Kidney epithelial cell (primary cell): ENCODE measurements around the gene NSD2. TPM values are rescaled to one million over a fixed set of nuclear protein-coding genes. Genes with fewer than 3 reads are reported as not detected.
A peak's percentile ranks its signal among the peaks of the same experiment; 100 is the strongest.

Experiments used
- DNase-seq: peaks from one replicate; pipeline ENCODE4 v3.0.0-alpha.2; 2010; ENCODE audit warnings: low read depth
- H3K27me3 ChIP-seq: 2 replicates; pipeline ENCODE4 v1.6.0; 2011; ENCODE audit warnings: low read length; ENCODE audit not compliant: control insufficient read depth, insufficient read depth
- H3K36me3 ChIP-seq: 2 replicates; pipeline ENCODE4 v1.5.1; 2011; ENCODE audit warnings: low read length; ENCODE audit not compliant: control insufficient read depth, insufficient read depth
- H3K4me3 ChIP-seq: 2 replicates; pipeline ENCODE4 v1.5.1; 2011; ENCODE audit warnings: low read depth, mild to moderate bottlenecking, control low read depth, low read length
- CTCF ChIP-seq: IDR thresholded peaks from 2 replicates; pipeline ENCODE4 v1.5.1; 2011; ENCODE audit warnings: mild to moderate bottlenecking, moderate library complexity, low read length, control low read depth, inconsistent platforms; ENCODE audit not compliant: insufficient read depth, poor library complexity, severe bottlenecking
- total RNA-seq: library from RNA; depleted of rRNA; stranded (reverse); fragments of >200 nt; gene quantifications from 2 replicates; pipeline ENCODE4 v1.2.3, GENCODE V29; 2015

Gene NSD2
- total RNA-seq, 1 donor from 2014 or later, result 68.5 TPM

- peak overlapping the region; percentile 93 for H3K4me3 ChIP-seq
- H3K27me3 ChIP-seq, result no peaks in the 10 kb centered on the region
- no peak for TF ChIP-seq CTCF
- DNase-seq, result no peak
- H3K36me3 ChIP-seq, result no peaks in the 10 kb centered on the region
These were observed 135.9 kb downstream of the NSD2 start for GRCh38 chr4:2006956-2007653.

GRCh38 chr4:2007804-2008670 lies 136.8 kb downstream of the NSD2 start:
- Histone ChIP-seq H3K4me3 (peak overlapping the region; percentile 93), H3K27me3 (no peaks in the 10 kb centered on the region), H3K36me3 (no peaks in the 10 kb centered on the region)
- no peak for DNase-seq
- no peak for TF ChIP-seq CTCF

GRCh38 chr4:2008671-2008920 lies 137.4 kb downstream of the NSD2 start:
- TF ChIP-seq CTCF, result no peak
- H3K4me3 ChIP-seq, result peak overlapping the region; percentile 93
- DNase-seq, result no peak
- no peaks in the 10 kb centered on the region for H3K36me3 ChIP-seq
- H3K27me3 ChIP-seq, result no peaks in the 10 kb centered on the region

GRCh38 chr4:2008921-2009650 lies 137.9 kb downstream of the NSD2 start, which contains the start of gene NELFA:
Gene NELFA (minus strand): TSS chr4:2008974. CDS start chr4:2008959, 15 bp downstream.
- peak; percentile 30 for TF ChIP-seq CTCF
- H3K4me3 ChIP-seq, result peak within 1 kb of the TSS; percentile 93
- peak; percentile 64 for DNase-seq
- H3K27me3 ChIP-seq, result no peaks in the 10 kb centered on the region
- no peaks in the 10 kb centered on the region for H3K36me3 ChIP-seq

- peak overlapping the region; percentile 93 for H3K4me3 ChIP-seq
- TF ChIP-seq CTCF, result peak; percentile 51
- H3K27me3 ChIP-seq, result no peaks in the 10 kb centered on the region
- DNase-seq, result peak; percentile 25
- no peaks in the 10 kb centered on the region for H3K36me3 ChIP-seq
These were observed 138.5 kb downstream of the NSD2 start for GRCh38 chr4:2009651-2010233.
